GM18858 (cell line): ENCODE results near the gene POLE.

ENCODE experiments used
- ATAC-seq: cut with Tn5 transposase; IDR thresholded peaks from one replicate; pipeline ENCODE4 v1.9.1; 2021; ENCODE audit not compliant: unreplicated experiment

Gene POLE

GRCh38 chr12:132689227-132689626 lies 2.1 kb upstream of the POLE start:
- no peak for ATAC-seq

- peak; percentile 15 for ATAC-seq
These were observed 324 bp downstream of the POLE start for GRCh38 chr12:132686825-132687210.

GRCh38 chr12:132685400-132685799 lies 1.7 kb downstream of the POLE start:
- ATAC-seq = no peak

- ATAC-seq = no peak
These were observed 9.7 kb downstream of the POLE start for GRCh38 chr12:132677492-132677891.

GRCh38 chr12:132675757-132676432 lies 11.2 kb downstream of the POLE start:
- no peak for ATAC-seq

- ATAC-seq = no peak
These were observed 12.6 kb downstream of the POLE start for GRCh38 chr12:132674561-132674960.

GRCh38 chr12:132673288-132674179 lies 13.6 kb downstream of the POLE start:
- no peak for ATAC-seq

GRCh38 chr12:132672678-132673077 lies 14.5 kb downstream of the POLE start:
- ATAC-seq = no peak

GRCh38 chr12:132672116-132672515 lies 15.0 kb downstream of the POLE start:
- ATAC-seq = no peak

- ATAC-seq = no peak
These were observed 17.8 kb downstream of the POLE start for GRCh38 chr12:132669166-132669879.

GRCh38 chr12:132668191-132669088 lies 18.7 kb downstream of the POLE start:
- ATAC-seq = no peak

- ATAC-seq = no peak
These were observed 21.3 kb downstream of the POLE start for GRCh38 chr12:132665794-132666193.

GRCh38 chr12:132665149-132665491 lies 22.0 kb downstream of the POLE start:
- no peak for ATAC-seq

- ATAC-seq = no peak
These were observed 22.7 kb downstream of the POLE start for GRCh38 chr12:132664206-132665148.

GRCh38 chr12:132662901-132663755 lies 24.0 kb downstream of the POLE start:
- no peak for ATAC-seq

- no peak for ATAC-seq
These were observed 25.2 kb downstream of the POLE start for GRCh38 chr12:132661972-132662371.

- no peak for ATAC-seq
These were observed 26.1 kb downstream of the POLE start for GRCh38 chr12:132660996-132661395.

GRCh38 chr12:132660052-132660451 lies 27.1 kb downstream of the POLE start:
- no peak for ATAC-seq

- ATAC-seq = no peak
These were observed 28.0 kb downstream of the POLE start for GRCh38 chr12:132659146-132659545.
